Esophagus squamous epithelium (tissue), 5 donors: ENCODE measurements around the gene CHID1. TPM values are rescaled to one million over a fixed set of nuclear protein-coding genes. Genes with fewer than 3 reads are reported as not detected.

Source experiments
- DNase-seq: peaks from one replicate; lab custom pipeline; 2025; lab: John Stamatoyannopoulos, UW
- H3K27ac ChIP-seq, 4 donors: fragments of 200-600 bp; sonication (generic); one replicate each; pipeline ENCODE4 v1.5.1; 2016 to 2019; ENCODE audit warnings: mild to moderate bottlenecking in 1 of 4
- H3K27me3 ChIP-seq, 4 donors: fragments of 200-600 bp; sonication (generic); 1 replicate in 3 of 4; 2 replicates in 1 of 4; pipeline versions ENCODE4 v1.5.1 to v1.6.0; 2017 to 2021; ENCODE audit warnings: antibody characterized with exemption in 1 of 4
- H3K36me3 ChIP-seq, 3 donors: fragments of 200-600 bp; sonication (generic); one replicate each; pipeline ENCODE4 v1.5.1; 2016 to 2019
- H3K4me1 ChIP-seq, 3 donors: fragments of 200-600 bp; sonication (generic); one replicate each; pipeline ENCODE4 v1.5.1; 2017 to 2019
- H3K4me3 ChIP-seq, 4 donors: fragments of 200-600 bp; sonication (generic); 1 replicate in 3 of 4; 2 replicates in 1 of 4; pipeline ENCODE4 v1.5.1; 2016 to 2019; ENCODE audit warnings: mild to moderate bottlenecking in 2 of 4, moderate library complexity in 1 of 4
- H3K9me3 ChIP-seq, 3 donors: fragments of 200-600 bp; sonication (generic); one replicate each; pipeline ENCODE4 v1.5.1; 2016 to 2019
- CTCF ChIP-seq, 6 experiments: fragments of 450-650 bp in 4 of 6; fragments of 200-600 bp in 2 of 6; sonication (generic) in 2 of 6; IDR thresholded peaks; one replicate each; pipeline ENCODE4 v1.5.1; 2016 to 2019; ENCODE audit warnings: antibody characterized with exemption in 6 of 6, mild to moderate bottlenecking in 4 of 6, moderate library complexity in 4 of 6
- POLR2A ChIP-seq, 4 donors: fragments of 450-650 bp; IDR thresholded peaks; one replicate each; pipeline ENCODE4 v1.6.1; 2017; ENCODE audit warnings: antibody characterized with exemption in 4 of 4, mild to moderate bottlenecking in 4 of 4, moderate library complexity in 3 of 4
- WGBS, 2 donors: methylation state at CpG; one replicate each; pipeline ENCODE4 v1.1.5; 2018; 5-methylcytosine and 5-hydroxymethylcytosine counted together
- intact Hi-C: fragments of 100-400 bp; cut with DNase I; formaldehyde crosslinking; loops from one replicate; pipeline ENCODE4 v1.15.0; 2022
- total RNA-seq, 4 donors: library from RNA; depleted of rRNA; stranded (reverse); fragments of >200 nt; gene quantifications; one replicate each; pipeline ENCODE4 v1.1.0, GENCODE V29; 2016
- donor health status: DM: yes; HTN: yes; CAD: no.

CHID1 gene
- total RNA-seq, 4 donors from 2014 or later: 58.2 to 63.4 (median 61.3) TPM

- no peak for DNase-seq
- no peak overlapping the region for H3K4me3 ChIP-seq
Measured at GRCh38 chr11:914747-915501, 4.3 kb upstream of the CHID1 start.

GRCh38 chr11:914204-914603, 3.6 kb upstream of the CHID1 start:
- Histone ChIP-seq H3K27me3 (no peaks in the 10 kb centered on the region), H3K27ac (peak overlapping the region; percentile 24 to 67 (median 54)), H3K9me3 (no peaks in the 10 kb centered on the region), H3K4me3 (no peak overlapping the region), H3K4me1 (peaks cover 11 to 24% (median 17%) of the 10 kb centered on the region in 3 donors), H3K36me3 (no peaks in the 10 kb centered on the region)
- no peak for TF ChIP-seq CTCF (IDR thresholded peaks at IDR 0.05)
- TF ChIP-seq POLR2A (IDR thresholded peaks at IDR 0.05): no peak
- intact Hi-C loops: no loop called here
- 40 to 67% methylated on average over 2 to 3 of the region's 5 CpGs for WGBS, 2 donors
- DNase-seq: no peak

More at GRCh38 chr11:914747-915501, 4.3 kb upstream of the CHID1 start:
- Histone ChIP-seq H3K9me3 (no peaks in the 10 kb centered on the region), H3K27ac (peak overlapping the region; percentile 24 to 67 (median 54)), H3K27me3 (no peaks in the 10 kb centered on the region), H3K4me1 (peaks cover 6 to 18% (median 11%) of the 10 kb centered on the region in 3 donors), H3K36me3 (no peaks in the 10 kb centered on the region)
- intact Hi-C loops: no loop called here
- 73 to 82% methylated on average over 13 to 19 of the region's 21 CpGs for WGBS, 2 donors
- TF ChIP-seq POLR2A (IDR thresholded peaks at IDR 0.05) (no peak), CTCF (IDR thresholded peaks at IDR 0.05) (no peak)

- Histone ChIP-seq H3K27ac (no peak overlapping the region), H3K36me3 (no peaks in the 10 kb centered on the region), H3K4me3 (no peak overlapping the region), H3K4me1 (peaks cover 11 to 32% (median 15%) of the 10 kb centered on the region in 3 donors), H3K27me3 (no peaks in the 10 kb centered on the region), H3K9me3 (no peaks in the 10 kb centered on the region)
- intact Hi-C loops: no loop called here
- 86 to 94% methylated on average over 3 to 4 of the region's 4 CpGs for WGBS, 2 donors
- TF ChIP-seq POLR2A (IDR thresholded peaks at IDR 0.05): no peak
- no peak for TF ChIP-seq CTCF (IDR thresholded peaks at IDR 0.05)
- DNase-seq: no peak
Measured at GRCh38 chr11:913043-913442, 2.4 kb upstream of the CHID1 start.

GRCh38 chr11:912266-912665, 1.7 kb upstream of the CHID1 start:
- TF ChIP-seq CTCF (IDR thresholded peaks at IDR 0.05) (no peak), POLR2A (IDR thresholded peaks at IDR 0.05) (no peak)
- no peak overlapping the region for H3K4me3 ChIP-seq
- H3K9me3 ChIP-seq: no peaks in the 10 kb centered on the region
- H3K36me3 ChIP-seq: no peaks in the 10 kb centered on the region
- H3K4me1 ChIP-seq: peaks cover 11 to 33% (median 15%) of the 10 kb centered on the region in 3 donors
- intact Hi-C loops: no loop called here
- DNase-seq: no peak
- no peaks in the 10 kb centered on the region for H3K27me3 ChIP-seq
- peak overlapping the region in 2 of 4 donors; percentile 94 to 97 for H3K27ac ChIP-seq
- 86 to 95% methylated on average over 10 to 11 of the region's 14 CpGs for WGBS, 2 donors

- WGBS, 2 donors: 91 to 97% methylated on average over 9 to 10 of the region's 11 CpGs
- H3K9me3 ChIP-seq: no peaks in the 10 kb centered on the region
- no peak for DNase-seq
- no peak for TF ChIP-seq POLR2A (IDR thresholded peaks at IDR 0.05)
- TF ChIP-seq CTCF (IDR thresholded peaks at IDR 0.05): no peak
- H3K27ac ChIP-seq: peak overlapping the region in 3 of 4 donors; percentile 86 to 97 (median 94)
- H3K36me3 ChIP-seq: no peaks in the 10 kb centered on the region
- peaks cover 11 to 33% (median 15%) of the 10 kb centered on the region in 3 donors for H3K4me1 ChIP-seq
- peak overlapping the region in 2 of 4 donors; percentile 80 to 95 for H3K4me3 ChIP-seq
- intact Hi-C loops: no loop called here
- no peaks in the 10 kb centered on the region for H3K27me3 ChIP-seq
Measured at GRCh38 chr11:911890-912219, 1.2 kb upstream of the CHID1 start.
